ENCODE data around the gene PHAF1.

DNA sequence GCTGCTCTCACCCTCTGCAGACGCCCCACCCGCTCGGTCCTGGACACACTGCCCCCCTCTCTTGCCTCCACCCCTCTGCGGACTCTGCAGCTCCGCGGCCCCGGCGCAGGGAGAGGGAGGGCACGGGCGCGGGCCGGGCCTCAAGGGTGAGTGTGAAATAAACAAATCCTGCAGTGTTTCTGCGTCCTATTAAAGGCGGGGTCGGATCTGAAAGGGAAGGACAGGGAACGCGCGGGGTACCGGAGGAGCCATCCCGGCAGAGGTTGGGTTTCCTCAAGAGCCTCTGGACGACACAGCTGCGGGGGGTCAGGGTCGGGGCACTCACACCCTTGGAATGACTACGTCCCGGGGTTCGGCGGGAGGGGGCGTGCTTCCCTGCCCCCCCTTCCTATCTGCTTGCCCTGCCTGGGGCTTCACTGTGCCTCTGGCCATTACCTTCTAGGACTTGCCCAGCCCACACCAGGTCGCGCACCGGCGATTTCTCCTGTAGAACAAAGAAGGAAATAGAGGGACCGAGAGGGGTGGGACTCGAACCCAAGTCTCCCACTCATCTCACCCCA is 54.3 kb downstream of the PHAF1 start:
- TF ChIP-seq, protein P1, sequence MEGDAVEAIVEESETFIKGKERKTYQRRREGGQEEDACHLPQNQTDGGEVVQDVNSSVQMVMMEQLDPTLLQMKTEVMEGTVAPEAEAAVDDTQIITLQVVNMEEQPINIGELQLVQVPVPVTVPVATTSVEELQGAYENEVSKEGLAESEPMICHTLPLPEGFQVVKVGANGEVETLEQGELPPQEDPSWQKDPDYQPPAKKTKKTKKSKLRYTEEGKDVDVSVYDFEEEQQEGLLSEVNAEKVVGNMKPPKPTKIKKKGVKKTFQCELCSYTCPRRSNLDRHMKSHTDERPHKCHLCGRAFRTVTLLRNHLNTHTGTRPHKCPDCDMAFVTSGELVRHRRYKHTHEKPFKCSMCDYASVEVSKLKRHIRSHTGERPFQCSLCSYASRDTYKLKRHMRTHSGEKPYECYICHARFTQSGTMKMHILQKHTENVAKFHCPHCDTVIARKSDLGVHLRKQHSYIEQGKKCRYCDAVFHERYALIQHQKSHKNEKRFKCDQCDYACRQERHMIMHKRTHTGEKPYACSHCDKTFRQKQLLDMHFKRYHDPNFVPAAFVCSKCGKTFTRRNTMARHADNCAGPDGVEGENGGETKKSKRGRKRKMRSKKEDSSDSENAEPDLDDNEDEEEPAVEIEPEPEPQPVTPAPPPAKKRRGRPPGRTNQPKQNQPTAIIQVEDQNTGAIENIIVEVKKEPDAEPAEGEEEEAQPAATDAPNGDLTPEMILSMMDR (IDR thresholded peaks at IDR 0.05; ENCODE audit: low read length): no peak
- TF ChIP-seq EZH2 (IDR thresholded peaks at IDR 0.05; ENCODE audit: borderline replicate concordance, low read length): no peak
